ENCODE results near the gene HOXA6.

GRCh38 chr7:27185013-27185853, 37.7 kb upstream of the HOXA6 start, which contains the start of gene HOXA11:
- TF ChIP-seq CTCF (IDR thresholded peaks at IDR 0.05) (no peak), POLR2A (IDR thresholded peaks at IDR 0.05) (peak; percentile 81), POLR2AphosphoS5 (IDR thresholded peaks at IDR 0.05) (peak; percentile 97)
